Measurements from ENCODE around the gene MPP2. TPM values are rescaled to one million over a fixed set of nuclear protein-coding genes. Genes with fewer than 3 reads are reported as not detected.

The MPP2 gene
- total and polyA plus RNA-seq, 2 donors (not counting 3 experiments of a cell fraction or from before 2014, with no cell fraction given), result 1.4 to 1.6 TPM

DNA sequence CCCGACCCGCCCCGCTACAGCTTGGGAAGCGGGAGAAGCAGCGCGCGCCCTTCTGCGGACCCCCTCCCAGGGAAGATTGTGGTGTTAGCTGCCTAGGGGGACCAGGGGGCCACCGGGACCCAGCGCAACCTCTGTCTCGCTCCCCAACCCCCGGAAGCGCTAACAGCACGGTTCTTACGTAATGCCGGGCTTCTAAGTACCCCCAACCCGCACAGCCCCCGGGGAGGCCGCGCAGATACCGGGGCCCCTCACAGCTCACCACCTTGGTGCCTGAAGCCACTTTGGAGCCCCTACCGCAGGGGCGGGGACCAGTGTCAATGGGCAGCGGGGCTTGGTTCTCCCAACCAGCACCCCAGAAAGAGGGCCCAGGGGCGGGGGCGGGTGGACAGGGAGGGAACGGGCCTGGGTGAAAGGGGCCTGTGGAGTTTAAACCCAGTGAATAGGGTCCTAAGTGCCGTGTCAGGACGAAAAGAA is 348 bp downstream of the MPP2 start:
- no peak overlapping the region for H3K9ac ChIP-seq (replicated peaks; ENCODE audit: extremely low read depth, insufficient read depth, low read length)
- CTCF ChIA-PET, result interaction anchor here (0.8 to 1.4 kb wide), 2 partner anchors 29 to 37 kb away, joined by 3 to 4 read pairs; no protein-coding TSS in a partner anchor

DNA sequence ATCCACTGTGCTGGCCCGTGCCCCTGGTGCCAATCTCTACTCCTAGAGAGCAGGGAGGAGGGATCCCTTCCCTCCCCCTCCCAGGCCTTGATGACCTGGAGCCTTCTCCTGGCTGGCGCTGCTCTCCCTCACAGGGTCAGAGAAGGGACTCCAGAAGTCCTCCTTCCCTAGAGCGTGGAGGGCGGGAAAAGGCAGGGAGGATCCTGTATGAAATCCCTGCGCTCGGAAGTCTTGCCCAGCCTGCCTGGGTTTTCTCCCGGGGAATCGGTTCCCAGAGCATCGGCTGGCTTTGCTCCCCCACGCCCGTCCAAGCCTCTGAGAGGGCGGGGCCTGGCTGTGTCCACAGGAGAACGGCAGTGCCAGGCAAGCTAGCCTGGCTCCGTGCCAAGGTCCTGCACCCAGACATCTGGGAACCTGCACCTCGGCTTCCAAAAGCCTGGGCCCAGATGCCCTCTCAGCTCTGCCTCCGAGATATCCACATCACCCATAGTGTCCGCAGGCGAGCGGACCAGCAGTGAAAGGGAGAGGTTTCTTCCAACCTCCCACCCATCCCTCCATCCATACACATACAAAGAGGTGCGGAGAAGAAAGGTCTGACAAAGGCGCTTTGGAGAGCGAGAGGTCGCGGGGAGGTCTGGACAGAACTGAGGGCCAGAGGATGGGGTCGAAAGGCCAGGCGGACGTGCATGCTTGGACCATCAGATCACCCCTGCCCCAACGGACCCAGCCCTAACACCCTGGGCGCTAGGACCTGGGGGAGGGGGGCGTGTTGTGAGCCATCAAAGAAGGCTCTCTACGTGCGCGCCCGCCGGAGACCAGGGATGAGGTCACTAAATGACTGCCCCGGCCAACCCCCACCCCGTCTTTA is 1.1 kb downstream of the MPP2 start:
- Histone ChIP-seq H3K9me1 (replicated peaks; ENCODE audit: control insufficient read depth, extremely low read depth, insufficient read depth, low read length) (no peaks in the 10 kb centered on the region), H3K79me2 (ENCODE audit: control insufficient read depth, insufficient read depth, low read length) (no peaks in the 10 kb centered on the region), H3K9ac (replicated peaks; ENCODE audit: extremely low read depth, insufficient read depth, low read length) (no peak overlapping the region), H3K27me3 (ENCODE audit: control insufficient read depth in 2 of 2, insufficient read depth in 2 of 2, low read length in 2 of 2) (peaks cover 36 to 51% of the 10 kb centered on the region in 2 experiments), H3K4me1 (ENCODE audit: control insufficient read depth, extremely low read depth, insufficient read depth, low read length) (peaks cover 3% of the 10 kb centered on the region), H3K4me2 (ENCODE audit: insufficient read depth, low read length) (no peak overlapping the region), H2AFZ (ENCODE audit: low read depth, low read length) (no peak overlapping the region), H3K9me3 (replicated peaks; ENCODE audit: control insufficient read depth, insufficient read depth, low read length) (no peaks in the 10 kb centered on the region), H3K36me3 (ENCODE audit: control insufficient read depth in 2 of 2, extremely low read depth in 1 of 2, insufficient read depth in 2 of 2, low read length in 2 of 2) (no peaks in the 10 kb centered on the region), H4K20me1 (replicated peaks; ENCODE audit: control insufficient read depth, extremely low read depth, insufficient read depth, low read length) (no peaks in the 10 kb centered on the region), H3K4me3 (replicated peaks in 1 of 3; ENCODE audit: insufficient read depth in 1 of 3, low read depth in 1 of 3, low read length in 3 of 3) (no peak overlapping the region), H3K27ac (ENCODE audit: insufficient read depth, low read depth, low read length) (no peak overlapping the region)
- CTCF ChIA-PET, result no interaction called here
- DNase-seq (ENCODE audit: low read depth, low spot score) (no peak), FAIRE-seq (no peak)
- dilution Hi-C loops (cut with MboI; ENCODE audit: extremely low pct_ligation_motif_present, low sequenced_read_pairs), result no loop called here
- no TSS peak for BruUV-seq (replicated peaks)
- intact Hi-C loops (cut with micrococcal nuclease), result no loop called here
- POLR2A ChIA-PET, result no interaction called here
- TF ChIP-seq, protein P1, sequence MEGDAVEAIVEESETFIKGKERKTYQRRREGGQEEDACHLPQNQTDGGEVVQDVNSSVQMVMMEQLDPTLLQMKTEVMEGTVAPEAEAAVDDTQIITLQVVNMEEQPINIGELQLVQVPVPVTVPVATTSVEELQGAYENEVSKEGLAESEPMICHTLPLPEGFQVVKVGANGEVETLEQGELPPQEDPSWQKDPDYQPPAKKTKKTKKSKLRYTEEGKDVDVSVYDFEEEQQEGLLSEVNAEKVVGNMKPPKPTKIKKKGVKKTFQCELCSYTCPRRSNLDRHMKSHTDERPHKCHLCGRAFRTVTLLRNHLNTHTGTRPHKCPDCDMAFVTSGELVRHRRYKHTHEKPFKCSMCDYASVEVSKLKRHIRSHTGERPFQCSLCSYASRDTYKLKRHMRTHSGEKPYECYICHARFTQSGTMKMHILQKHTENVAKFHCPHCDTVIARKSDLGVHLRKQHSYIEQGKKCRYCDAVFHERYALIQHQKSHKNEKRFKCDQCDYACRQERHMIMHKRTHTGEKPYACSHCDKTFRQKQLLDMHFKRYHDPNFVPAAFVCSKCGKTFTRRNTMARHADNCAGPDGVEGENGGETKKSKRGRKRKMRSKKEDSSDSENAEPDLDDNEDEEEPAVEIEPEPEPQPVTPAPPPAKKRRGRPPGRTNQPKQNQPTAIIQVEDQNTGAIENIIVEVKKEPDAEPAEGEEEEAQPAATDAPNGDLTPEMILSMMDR (IDR thresholded peaks at IDR 0.05; ENCODE audit: extremely low read depth in 1 of 2, insufficient read depth in 1 of 2, low read depth in 1 of 2, low read length in 2 of 2), result no peak
- TF ChIP-seq FOS (IDR thresholded peaks at IDR 0.05; ENCODE audit: borderline replicate concordance, insufficient read depth, low read length), result no peak
- peak; percentile 80 for TF ChIP-seq EZH2 (IDR thresholded peaks at IDR 0.05; ENCODE audit: borderline replicate concordance, low read depth, low read length, severe bottlenecking)

More for the DNA sequence above, 348 bp downstream of the MPP2 start:
- Histone ChIP-seq H3K27ac (ENCODE audit: insufficient read depth, low read depth, low read length) (no peak overlapping the region), H3K79me2 (ENCODE audit: control insufficient read depth, insufficient read depth, low read length) (no peaks in the 10 kb centered on the region), H3K4me2 (ENCODE audit: insufficient read depth, low read length) (peak overlapping the region; percentile 23), H4K20me1 (replicated peaks; ENCODE audit: control insufficient read depth, extremely low read depth, insufficient read depth, low read length) (no peaks in the 10 kb centered on the region), H2AFZ (ENCODE audit: low read depth, low read length) (peak overlapping the region; percentile 11), H3K4me1 (ENCODE audit: control insufficient read depth, extremely low read depth, insufficient read depth, low read length) (peaks cover 3% of the 10 kb centered on the region), H3K4me3 (replicated peaks in 1 of 3; ENCODE audit: insufficient read depth in 1 of 3, low read depth in 1 of 3, low read length in 3 of 3) (peak overlapping the region in 1 of 3 experiments; percentile 9), H3K36me3 (ENCODE audit: control insufficient read depth in 2 of 2, extremely low read depth in 1 of 2, insufficient read depth in 2 of 2, low read length in 2 of 2) (no peaks in the 10 kb centered on the region), H3K9me3 (replicated peaks; ENCODE audit: control insufficient read depth, insufficient read depth, low read length) (no peaks in the 10 kb centered on the region), H3K27me3 (ENCODE audit: control insufficient read depth in 2 of 2, insufficient read depth in 2 of 2, low read length in 2 of 2) (peaks cover 41 to 51% of the 10 kb centered on the region in 2 experiments), H3K9me1 (replicated peaks; ENCODE audit: control insufficient read depth, extremely low read depth, insufficient read depth, low read length) (no peaks in the 10 kb centered on the region)
- TF ChIP-seq EZH2 (IDR thresholded peaks at IDR 0.05; ENCODE audit: borderline replicate concordance, low read depth, low read length, severe bottlenecking) (peak; percentile 94), FOS (IDR thresholded peaks at IDR 0.05; ENCODE audit: borderline replicate concordance, insufficient read depth, low read length) (no peak)
- no peak for FAIRE-seq
- BruUV-seq (replicated peaks), result no TSS peak
- intact Hi-C loops (cut with micrococcal nuclease) (no loop called here), dilution Hi-C loops (cut with MboI; ENCODE audit: extremely low pct_ligation_motif_present, low sequenced_read_pairs) (no loop called here)
- DNase-seq (ENCODE audit: low read depth, low spot score), result no peak
- POLR2A ChIA-PET, result no interaction called here
